H1 (cell line): ENCODE measurements around the gene DDX1. TPM values are rescaled to one million over a fixed set of nuclear protein-coding genes. Genes with fewer than 3 reads are reported as not detected.

ENCODE experiments used
- ATF2 ChIP-seq: IDR thresholded peaks from 2 replicates; pipeline ENCODE4 v1.6.1; 2012; ENCODE audit warnings: low read length, inconsistent platforms
- CHD7 ChIP-seq: fragments of 300-600 bp; sonication (generic); IDR thresholded peaks from 2 replicates; pipeline ENCODE4 v1.7.1; 2012; ENCODE audit warnings: low read length, moderate library complexity, mild to moderate bottlenecking, inconsistent platforms; ENCODE audit not compliant: insufficient replicate concordance
- HDAC2 ChIP-seq, 2 experiments: fragments of 300-600 bp in 1 of 2; sonication (generic) in 1 of 2; IDR thresholded peaks; 2 replicates each; pipeline ENCODE4 v1.6.1; 2011 to 2012; ENCODE audit warnings: low read depth in 2 of 2, low read length in 2 of 2, mild to moderate bottlenecking in 2 of 2, moderate library complexity in 2 of 2, borderline replicate concordance in 1 of 2, inconsistent platforms in 1 of 2
- RBBP5 ChIP-seq: IDR thresholded peaks from 2 replicates; pipeline ENCODE4 v1.7.1; 2012; ENCODE audit warnings: low read depth, mild to moderate bottlenecking, inconsistent platforms, low read length, moderate library complexity, borderline replicate concordance
- polyA plus RNA-seq, 7 experiments: library from polyadenylated mRNA; depleted of rRNA in 3 of 7; stranded (reverse) in 5 of 7; unstranded in 2 of 7; fragments of >200 nt in 5 of 7; fragments of 200-250 nt in 2 of 7; gene quantifications; 1 replicate in 5 of 7; 2 replicates in 1 of 7; 4 replicates in 1 of 7; pipeline versions ENCODE4 v1.2.1 to v1.2.3, GENCODE V29; 2011 to 2013; ENCODE audit warnings: missing spikeins in 2 of 7, mixed read lengths in 2 of 7
- total RNA-seq: library from RNA; stranded (reverse); fragmentation: NEBNext Ultra II Directional; extraction: Animal tissue kit (Norgen Biotek cat#: 25700); gene quantifications from 2 replicates; pipeline ENCODE4 v1.2.1, GENCODE V29; 2021

DDX1 gene
- total and polyA plus RNA-seq, 2 of the 8 experiments (the other 6 are each of a cell fraction or from before 2014, with no cell fraction given), result 51.1 to 161 TPM

GRCh38 chr2:15580451-15580850 is 11.2 kb upstream of the DDX1 start (continued):
- TF ChIP-seq ATF2 (no peak), CHD7 (no peak), HDAC2 (IDR thresholded peaks at IDR 0.05; ENCODE audit: borderline replicate concordance in 1 of 2, low read depth in 2 of 2, low read length in 2 of 2) (no peak), RBBP5 (no peak)
